PC-3 (cell line): ENCODE measurements around the gene CFAP46.

ENCODE experiments used
- EZH2phosphoT487 ChIP-seq: fragments of 300-600 bp; sonication (generic); IDR thresholded peaks from 2 replicates; pipeline ENCODE4 v1.6.1; 2018; ENCODE audit warnings: mild to moderate bottlenecking, antibody characterized with exemption, low read length, borderline replicate concordance
- TF ChIP-seq, protein P1 (sequence below): fragments of 300-600 bp; sonication (generic); conservative IDR thresholded peaks from 2 replicates; pipeline ENCODE4 v1.5.1; 2017; ENCODE audit warnings: antibody characterized with exemption, low read depth, mild to moderate bottlenecking, low read length

- TF ChIP-seq, protein P1, sequence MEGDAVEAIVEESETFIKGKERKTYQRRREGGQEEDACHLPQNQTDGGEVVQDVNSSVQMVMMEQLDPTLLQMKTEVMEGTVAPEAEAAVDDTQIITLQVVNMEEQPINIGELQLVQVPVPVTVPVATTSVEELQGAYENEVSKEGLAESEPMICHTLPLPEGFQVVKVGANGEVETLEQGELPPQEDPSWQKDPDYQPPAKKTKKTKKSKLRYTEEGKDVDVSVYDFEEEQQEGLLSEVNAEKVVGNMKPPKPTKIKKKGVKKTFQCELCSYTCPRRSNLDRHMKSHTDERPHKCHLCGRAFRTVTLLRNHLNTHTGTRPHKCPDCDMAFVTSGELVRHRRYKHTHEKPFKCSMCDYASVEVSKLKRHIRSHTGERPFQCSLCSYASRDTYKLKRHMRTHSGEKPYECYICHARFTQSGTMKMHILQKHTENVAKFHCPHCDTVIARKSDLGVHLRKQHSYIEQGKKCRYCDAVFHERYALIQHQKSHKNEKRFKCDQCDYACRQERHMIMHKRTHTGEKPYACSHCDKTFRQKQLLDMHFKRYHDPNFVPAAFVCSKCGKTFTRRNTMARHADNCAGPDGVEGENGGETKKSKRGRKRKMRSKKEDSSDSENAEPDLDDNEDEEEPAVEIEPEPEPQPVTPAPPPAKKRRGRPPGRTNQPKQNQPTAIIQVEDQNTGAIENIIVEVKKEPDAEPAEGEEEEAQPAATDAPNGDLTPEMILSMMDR: no peak
- TF ChIP-seq EZH2phosphoT487: no peak
Observed at GRCh38 chr10:132845041-132845551, 97.3 kb downstream of the CFAP46 start.
